ENCODE results near the gene PLVAP. TPM values are rescaled to one million over a fixed set of nuclear protein-coding genes. Genes with fewer than 3 reads are reported as not detected.

PLVAP gene
- total and polyA plus RNA-seq, 2 donors from 2014 or later, result 148 to 195 TPM

GRCh38 chr19:17351815-17352435 is 25.2 kb downstream of the PLVAP start:
- Histone ChIP-seq H3K36me3 (ENCODE audit: control insufficient read depth in 2 of 3, insufficient read depth in 3 of 3, low read length in 3 of 3) (no peaks in the 10 kb centered on the region), H3K9ac (ENCODE audit: low read length in 3 of 3) (no peak overlapping the region), H3K27me3 (ENCODE audit: control insufficient read depth, insufficient read depth, low read length) (no peaks in the 10 kb centered on the region), H3K4me1 (ENCODE audit: control insufficient read depth in 2 of 3, insufficient read depth in 2 of 3, low read depth in 1 of 3, low read length in 3 of 3) (peaks cover 0 to 7% (median 0%) of the 10 kb centered on the region in 3 donors), H3K27ac (ENCODE audit: low read depth in 2 of 2, low read length in 2 of 2) (no peak overlapping the region), H3K9me3 (ENCODE audit: control insufficient read depth in 2 of 3, insufficient read depth in 1 of 3, low read length in 3 of 3) (no peaks in the 10 kb centered on the region), H3K4me3 (ENCODE audit: low read length in 3 of 3) (no peak overlapping the region)
- TF ChIP-seq CTCF (IDR thresholded peaks at IDR 0.05; ENCODE audit: borderline replicate concordance, extremely low read depth, insufficient read depth), result no peak
- intact Hi-C loops (cut with DNase I), result no loop called here
- FAIRE-seq (no peak), DNase-seq (no peak)

GRCh38 chr19:17348700-17349099 is 28.4 kb downstream of the PLVAP start:
- peak; percentile 60 to 93 (median 78) for DNase-seq
- Histone ChIP-seq H3K9me3 (ENCODE audit: control insufficient read depth in 2 of 3, insufficient read depth in 1 of 3, low read length in 3 of 3) (no peaks in the 10 kb centered on the region), H3K4me1 (ENCODE audit: control insufficient read depth in 2 of 3, insufficient read depth in 2 of 3, low read depth in 1 of 3, low read length in 3 of 3) (peaks cover 0 to 7% (median 0%) of the 10 kb centered on the region in 3 donors), H3K27me3 (ENCODE audit: control insufficient read depth, insufficient read depth, low read length) (no peaks in the 10 kb centered on the region), H3K36me3 (ENCODE audit: control insufficient read depth in 2 of 3, insufficient read depth in 3 of 3, low read length in 3 of 3) (no peaks in the 10 kb centered on the region), H3K4me3 (ENCODE audit: low read length in 3 of 3) (peak overlapping the region in 1 of 3 donors; percentile 17), H3K27ac (ENCODE audit: low read depth in 2 of 2, low read length in 2 of 2) (peak overlapping the region; percentile 38 to 72), H3K9ac (ENCODE audit: low read length in 3 of 3) (no peak overlapping the region)
- intact Hi-C loops (cut with DNase I), result no loop called here
- FAIRE-seq, result no peak
- no peak for TF ChIP-seq CTCF (IDR thresholded peaks at IDR 0.05; ENCODE audit: borderline replicate concordance, extremely low read depth, insufficient read depth)

DNA sequence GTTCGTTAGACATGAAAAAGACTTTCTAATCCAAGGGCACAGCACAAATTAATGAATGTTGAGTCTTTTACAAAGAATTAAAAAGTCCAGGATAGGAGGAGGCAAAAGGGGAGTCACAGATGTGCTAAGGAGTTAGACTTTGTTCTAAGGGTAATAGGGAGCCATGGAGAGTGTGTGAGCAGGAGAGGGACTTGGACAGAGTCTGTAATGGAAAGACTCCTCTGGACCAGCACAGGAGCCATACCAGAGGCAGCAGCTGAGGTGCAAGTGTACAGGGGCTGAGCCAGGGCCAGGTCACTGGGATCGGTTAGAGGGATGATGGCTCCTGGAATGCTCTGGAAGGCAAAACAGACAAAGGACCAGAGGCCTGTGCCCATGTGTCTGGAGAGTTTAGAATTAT is 29.3 kb downstream of the PLVAP start:
- intact Hi-C loops (cut with DNase I), result no loop called here
- FAIRE-seq, result no peak

More for the DNA sequence above, 29.3 kb downstream of the PLVAP start:
- Histone ChIP-seq H3K27me3 (ENCODE audit: control insufficient read depth, insufficient read depth, low read length) (no peaks in the 10 kb centered on the region), H3K9ac (ENCODE audit: low read length in 3 of 3) (no peak overlapping the region), H3K27ac (ENCODE audit: low read depth in 2 of 2, low read length in 2 of 2) (peak overlapping the region; percentile 51 to 54), H3K36me3 (ENCODE audit: control insufficient read depth in 2 of 3, insufficient read depth in 3 of 3, low read length in 3 of 3) (no peaks in the 10 kb centered on the region), H3K4me1 (ENCODE audit: control insufficient read depth in 2 of 3, insufficient read depth in 2 of 3, low read depth in 1 of 3, low read length in 3 of 3) (peaks cover 0 to 7% (median 0%) of the 10 kb centered on the region in 3 donors), H3K9me3 (ENCODE audit: control insufficient read depth in 2 of 3, insufficient read depth in 1 of 3, low read length in 3 of 3) (no peaks in the 10 kb centered on the region), H3K4me3 (ENCODE audit: low read length in 3 of 3) (no peak overlapping the region)
- no peak for TF ChIP-seq CTCF (IDR thresholded peaks at IDR 0.05; ENCODE audit: borderline replicate concordance, extremely low read depth, insufficient read depth)
- no peak for DNase-seq

All from kidney (tissue), 14 donors.